Mesenteric fat pad (tissue), 1 donor: ENCODE results near the gene HTR6. TPM values are rescaled to one million over a fixed set of nuclear protein-coding genes. Genes with fewer than 3 reads are reported as not detected.

ENCODE experiments used
- DNase-seq: peaks from one replicate; pipeline ENCODE4 v3.0.0-alpha.2; 2020; ENCODE audit warnings: low spot score
- total RNA-seq: library from RNA; stranded (reverse); fragmentation: NEBNext Ultra II Directional; extraction: Animal tissue kit (Norgen Biotek cat#: 25700); gene quantifications from one replicate; pipeline ENCODE4 v1.2.1, GENCODE V29; 2021
- donor health status: DM: yes; HTN: yes; CAD: no.

The HTR6 gene
- total RNA-seq, 1 donor from 2014 or later, result not detected

DNA sequence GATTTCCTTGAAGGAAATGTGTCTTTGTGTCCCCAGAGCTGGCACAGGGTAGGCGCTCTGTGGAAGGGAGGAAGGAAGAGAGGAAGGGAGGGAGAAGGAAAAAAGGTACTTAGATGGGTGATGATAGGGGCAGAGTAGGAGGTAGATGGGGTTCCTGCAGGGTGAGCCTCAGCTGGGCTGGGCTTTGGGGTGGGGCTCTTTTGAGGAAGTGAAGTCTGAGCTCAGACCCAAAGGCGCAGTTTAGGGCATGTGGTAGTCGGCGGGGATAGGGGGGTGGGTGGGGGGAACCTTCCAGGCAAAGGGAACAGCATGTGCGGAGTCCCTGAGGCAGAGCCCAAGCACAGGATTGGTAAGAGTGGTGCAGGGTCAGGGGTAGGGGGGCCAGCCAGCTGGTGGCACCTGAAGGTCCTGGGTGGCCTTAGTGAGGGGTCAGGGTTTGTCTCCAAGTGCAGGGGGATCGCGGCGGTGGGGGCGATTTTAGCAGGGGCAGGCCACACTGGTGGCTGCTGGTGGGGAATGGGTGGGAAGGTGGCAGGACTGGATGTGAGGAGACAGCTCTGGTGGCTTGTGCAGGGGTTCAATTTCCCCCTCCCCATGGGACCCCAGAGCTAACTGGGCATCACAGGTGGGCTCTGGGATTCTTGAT lies 8.4 kb upstream of the HTR6 start:
- DNase-seq, result no peak

DNA sequence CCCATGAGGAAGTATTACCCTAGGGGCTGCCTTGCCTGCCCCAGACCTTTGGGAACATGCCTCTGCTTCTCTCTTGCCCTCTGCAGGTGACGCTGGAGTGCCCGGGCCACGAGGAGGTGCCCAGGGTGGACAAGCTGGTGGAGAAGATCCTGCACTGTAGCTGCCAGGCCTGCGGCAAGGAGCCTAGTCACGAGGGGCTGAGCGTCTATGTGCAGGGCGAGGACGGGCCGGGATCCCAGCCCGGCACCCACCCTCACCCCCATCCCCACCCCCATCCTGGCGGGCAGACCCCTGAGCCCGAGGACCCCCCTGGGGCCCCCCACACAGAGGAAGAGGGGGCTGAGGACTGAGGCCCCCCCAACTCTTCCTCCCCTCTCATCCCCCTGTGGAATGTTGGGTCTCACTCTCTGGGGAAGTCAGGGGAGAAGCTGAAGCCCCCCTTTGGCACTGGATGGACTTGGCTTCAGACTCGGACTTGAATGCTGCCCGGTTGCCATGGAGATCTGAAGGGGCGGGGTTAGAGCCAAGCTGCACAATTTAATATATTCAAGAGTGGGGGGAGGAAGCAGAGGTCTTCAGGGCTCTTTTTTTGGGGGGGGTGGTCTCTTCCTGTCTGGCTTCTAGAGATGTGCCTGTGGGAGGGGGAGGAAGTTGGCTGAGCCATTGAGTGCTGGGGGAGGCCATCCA lies 7.8 kb upstream of the HTR6 start:
- DNase-seq, result no peak

DNA sequence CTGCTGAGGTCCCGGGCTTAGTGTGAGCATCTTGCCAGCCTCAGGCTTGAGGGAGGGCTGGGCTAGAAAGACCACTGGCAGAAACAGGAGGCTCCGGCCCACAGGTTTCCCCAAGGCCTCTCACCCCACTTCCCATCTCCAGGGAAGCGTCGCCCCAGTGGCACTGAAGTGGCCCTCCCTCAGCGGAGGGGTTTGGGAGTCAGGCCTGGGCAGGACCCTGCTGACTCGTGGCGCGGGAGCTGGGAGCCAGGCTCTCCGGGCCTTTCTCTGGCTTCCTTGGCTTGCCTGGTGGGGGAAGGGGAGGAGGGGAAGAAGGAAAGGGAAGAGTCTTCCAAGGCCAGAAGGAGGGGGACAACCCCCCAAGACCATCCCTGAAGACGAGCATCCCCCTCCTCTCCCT lies 7.2 kb upstream of the HTR6 start:
- no peak for DNase-seq

DNA sequence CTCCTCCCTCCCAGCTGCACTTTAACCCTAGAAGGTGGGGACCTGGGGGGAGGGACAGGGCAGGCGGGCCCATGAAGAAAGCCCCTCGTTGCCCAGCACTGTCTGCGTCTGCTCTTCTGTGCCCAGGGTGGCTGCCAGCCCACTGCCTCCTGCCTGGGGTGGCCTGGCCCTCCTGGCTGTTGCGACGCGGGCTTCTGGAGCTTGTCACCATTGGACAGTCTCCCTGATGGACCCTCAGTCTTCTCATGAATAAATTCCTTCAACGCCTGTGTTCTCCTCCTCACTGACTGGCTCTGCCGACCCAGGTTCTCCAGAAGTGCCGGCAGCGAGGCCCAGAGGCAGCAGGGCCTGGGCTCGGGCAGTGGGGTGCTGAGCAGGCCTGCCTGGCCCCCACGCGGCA lies 6.5 kb upstream of the HTR6 start:
- DNase-seq, result no peak

DNA sequence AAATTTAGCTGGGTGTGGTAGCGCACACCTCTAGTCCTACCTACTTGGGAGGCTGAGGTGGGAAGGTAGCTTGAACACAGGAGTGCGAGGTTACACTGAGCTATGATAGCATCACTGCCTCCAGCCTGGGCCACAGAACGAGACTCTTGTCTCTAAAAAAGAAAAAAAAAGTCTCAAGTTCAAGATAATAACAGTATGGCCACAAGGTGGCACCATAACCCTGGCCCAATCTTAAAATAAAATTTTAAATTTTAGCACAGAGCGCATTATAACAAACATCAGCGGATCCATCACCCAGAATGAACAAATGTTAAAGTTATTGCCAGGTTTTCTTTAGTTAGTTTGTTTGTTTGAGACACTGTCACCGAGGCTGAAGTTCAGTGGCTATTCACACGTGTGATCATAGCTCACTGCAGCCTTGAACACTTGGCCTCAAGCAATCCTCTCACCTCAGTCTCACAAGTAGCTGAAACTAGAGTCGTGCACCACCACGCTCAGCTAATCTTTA lies 2.9 kb upstream of the HTR6 start:
- no peak for DNase-seq

DNA sequence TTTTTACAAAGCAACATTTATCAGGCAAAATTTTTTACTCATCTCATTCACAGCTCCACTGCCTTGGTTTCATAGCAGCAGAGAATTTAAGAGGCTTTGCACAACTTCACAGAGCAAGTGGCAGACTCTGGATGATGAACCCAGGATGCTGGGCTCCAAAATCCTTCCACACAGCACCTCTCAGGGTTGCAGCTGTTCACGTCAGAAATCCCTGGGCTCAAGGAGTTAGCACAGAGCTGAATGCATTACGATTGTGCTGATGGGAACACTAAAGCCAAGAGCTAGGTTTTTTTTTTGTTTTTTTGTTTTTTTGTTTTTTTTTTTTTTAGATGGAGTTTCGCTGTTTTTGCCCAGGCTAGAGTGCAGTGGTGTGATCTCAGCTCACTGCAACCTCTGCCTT lies 2.4 kb upstream of the HTR6 start:
- DNase-seq, result no peak

- DNase-seq, result no peak
Observed at GRCh38 chr1:19665186-19665495, 466 bp downstream of the HTR6 start.

DNA sequence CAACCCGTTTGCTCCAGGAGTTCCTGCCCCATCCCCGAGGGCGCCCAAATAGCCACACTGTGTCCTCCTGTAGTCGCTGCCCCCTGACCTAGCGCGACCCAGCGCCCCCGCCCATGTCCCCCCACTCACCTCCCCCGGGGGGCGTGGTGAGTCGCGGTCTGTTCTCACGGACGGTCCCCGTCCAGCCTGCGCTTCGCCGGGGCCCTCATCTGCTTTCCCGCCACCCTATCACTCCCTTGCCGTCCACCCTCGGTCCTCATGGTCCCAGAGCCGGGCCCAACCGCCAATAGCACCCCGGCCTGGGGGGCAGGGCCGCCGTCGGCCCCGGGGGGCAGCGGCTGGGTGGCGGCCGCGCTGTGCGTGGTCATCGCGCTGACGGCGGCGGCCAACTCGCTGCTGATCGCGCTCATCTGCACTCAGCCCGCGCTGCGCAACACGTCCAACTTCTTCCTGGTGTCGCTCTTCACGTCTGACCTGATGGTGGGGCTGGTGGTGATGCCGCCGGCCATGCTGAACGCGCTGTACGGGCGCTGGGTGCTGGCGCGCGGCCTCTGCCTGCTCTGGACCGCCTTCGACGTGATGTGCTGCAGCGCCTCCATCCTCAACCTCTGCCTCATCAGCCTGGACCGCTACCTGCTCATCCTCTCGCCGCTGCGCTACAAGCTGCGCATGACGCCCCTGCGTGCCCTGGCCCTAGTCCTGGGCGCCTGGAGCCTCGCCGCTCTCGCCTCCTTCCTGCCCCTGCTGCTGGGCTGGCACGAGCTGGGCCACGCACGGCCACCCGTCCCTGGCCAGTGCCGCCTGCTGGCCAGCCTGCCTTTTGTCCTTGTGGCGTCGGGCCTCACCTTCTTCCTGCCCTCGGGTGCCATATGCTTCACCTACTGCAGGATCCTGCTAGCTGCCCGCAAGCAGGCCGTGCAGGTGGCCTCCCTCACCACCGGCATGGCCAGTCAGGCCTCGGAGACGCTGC lies 1.1 kb downstream of the HTR6 start:
- no peak for DNase-seq

GRCh38 chr1:19668888-19669287 lies 4.2 kb downstream of the HTR6 start:
- no peak for DNase-seq

- DNase-seq, result no peak
Observed at GRCh38 chr1:19670787-19671186, 6.1 kb downstream of the HTR6 start.

GRCh38 chr1:19672237-19672636 lies 7.6 kb downstream of the HTR6 start:
- no peak for DNase-seq

- no peak for DNase-seq
Observed at GRCh38 chr1:19675797-19676196, 11.1 kb downstream of the HTR6 start.

- DNase-seq, result no peak
Observed at GRCh38 chr1:19676438-19676922, 11.8 kb downstream of the HTR6 start.

GRCh38 chr1:19678493-19678892 lies 13.8 kb downstream of the HTR6 start:
- no peak for DNase-seq

DNA sequence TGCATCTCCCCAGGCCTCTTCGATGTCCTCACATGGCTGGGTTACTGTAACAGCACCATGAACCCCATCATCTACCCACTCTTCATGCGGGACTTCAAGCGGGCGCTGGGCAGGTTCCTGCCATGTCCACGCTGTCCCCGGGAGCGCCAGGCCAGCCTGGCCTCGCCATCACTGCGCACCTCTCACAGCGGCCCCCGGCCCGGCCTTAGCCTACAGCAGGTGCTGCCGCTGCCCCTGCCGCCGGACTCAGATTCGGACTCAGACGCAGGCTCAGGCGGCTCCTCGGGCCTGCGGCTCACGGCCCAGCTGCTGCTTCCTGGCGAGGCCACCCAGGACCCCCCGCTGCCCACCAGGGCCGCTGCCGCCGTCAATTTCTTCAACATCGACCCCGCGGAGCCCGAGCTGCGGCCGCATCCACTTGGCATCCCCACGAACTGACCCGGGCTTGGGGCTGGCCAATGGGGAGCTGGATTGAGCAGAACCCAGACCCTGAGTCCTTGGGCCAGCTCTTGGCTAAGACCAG lies 14.3 kb downstream of the HTR6 start:
- DNase-seq, result no peak

DNA sequence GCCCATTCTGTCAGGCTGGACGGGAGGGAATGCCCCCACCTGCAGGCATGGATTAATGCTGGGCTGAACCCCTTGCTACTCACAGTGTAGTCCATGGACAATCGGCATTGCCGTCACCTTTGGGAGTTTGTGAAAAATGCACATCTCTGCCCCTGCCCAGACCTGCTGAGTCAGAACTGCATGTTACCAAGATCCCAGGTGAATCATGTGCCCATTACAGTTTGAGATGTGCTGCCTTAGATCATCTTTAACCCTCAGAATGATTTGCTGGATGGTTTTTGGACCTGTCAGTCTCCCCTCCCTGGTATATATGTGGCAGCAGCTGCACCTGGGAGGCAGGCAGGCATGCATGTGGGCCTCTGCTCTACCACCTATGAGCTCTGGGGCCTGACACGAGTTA lies 15.0 kb downstream of the HTR6 start:
- no peak for DNase-seq

- no peak for DNase-seq
Observed at GRCh38 chr1:19680644-19681043, 16.0 kb downstream of the HTR6 start.

- DNase-seq, result no peak
Observed at GRCh38 chr1:19682257-19682656, 17.6 kb downstream of the HTR6 start.

DNA sequence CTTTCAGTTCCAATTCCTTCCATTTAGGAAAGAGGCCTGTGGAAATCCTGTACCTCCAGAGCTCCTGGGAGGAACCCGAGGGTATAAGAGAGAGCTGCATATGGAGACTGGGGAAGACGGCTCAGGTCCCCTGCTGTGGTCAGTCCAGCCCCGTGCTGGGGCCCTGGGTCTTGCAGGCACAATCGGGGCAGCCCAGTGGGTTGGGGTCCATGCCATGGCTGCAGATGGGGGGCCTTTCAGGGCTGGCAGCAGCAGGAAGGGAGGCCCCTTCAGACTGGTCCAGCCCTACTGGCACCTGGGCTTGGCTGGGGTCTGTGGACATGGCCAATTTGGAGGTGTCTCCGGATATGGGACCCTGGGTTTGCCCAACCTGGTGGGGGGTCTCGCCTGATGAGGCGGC lies 18.2 kb downstream of the HTR6 start:
- no peak for DNase-seq

DNA sequence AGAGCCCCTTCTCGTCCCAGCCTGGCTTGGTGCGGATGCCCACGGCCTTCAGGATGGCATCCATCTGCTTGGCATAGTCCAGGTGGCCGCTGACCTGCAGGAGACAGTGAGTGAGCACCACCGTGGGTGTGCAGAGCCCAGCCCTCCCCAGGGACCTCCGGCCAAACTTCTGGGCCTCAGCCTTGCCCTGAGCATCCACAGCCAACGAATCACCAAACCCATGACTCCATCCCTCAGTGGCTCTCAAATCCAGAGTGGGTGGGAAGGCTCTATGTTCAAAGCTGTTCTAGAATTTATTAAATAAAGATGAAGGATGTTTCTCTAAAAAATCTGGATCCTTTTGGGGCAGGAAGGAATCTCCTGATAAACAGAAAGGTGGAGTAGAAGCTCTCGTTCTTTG lies 18.7 kb downstream of the HTR6 start:
- DNase-seq, result no peak

GRCh38 chr1:19684677-19685076 lies 20.0 kb downstream of the HTR6 start:
- DNase-seq, result no peak

- no peak for DNase-seq
Observed at GRCh38 chr1:19685994-19686393, 21.3 kb downstream of the HTR6 start.
